ENCODE data around the gene CCDC7. TPM values are rescaled to one million over a fixed set of nuclear protein-coding genes. Genes with fewer than 3 reads are reported as not detected.

The CCDC7 gene
- total RNA-seq, 2 experiments from 2014 or later, result 9.8 to 12.3 TPM

DNA sequence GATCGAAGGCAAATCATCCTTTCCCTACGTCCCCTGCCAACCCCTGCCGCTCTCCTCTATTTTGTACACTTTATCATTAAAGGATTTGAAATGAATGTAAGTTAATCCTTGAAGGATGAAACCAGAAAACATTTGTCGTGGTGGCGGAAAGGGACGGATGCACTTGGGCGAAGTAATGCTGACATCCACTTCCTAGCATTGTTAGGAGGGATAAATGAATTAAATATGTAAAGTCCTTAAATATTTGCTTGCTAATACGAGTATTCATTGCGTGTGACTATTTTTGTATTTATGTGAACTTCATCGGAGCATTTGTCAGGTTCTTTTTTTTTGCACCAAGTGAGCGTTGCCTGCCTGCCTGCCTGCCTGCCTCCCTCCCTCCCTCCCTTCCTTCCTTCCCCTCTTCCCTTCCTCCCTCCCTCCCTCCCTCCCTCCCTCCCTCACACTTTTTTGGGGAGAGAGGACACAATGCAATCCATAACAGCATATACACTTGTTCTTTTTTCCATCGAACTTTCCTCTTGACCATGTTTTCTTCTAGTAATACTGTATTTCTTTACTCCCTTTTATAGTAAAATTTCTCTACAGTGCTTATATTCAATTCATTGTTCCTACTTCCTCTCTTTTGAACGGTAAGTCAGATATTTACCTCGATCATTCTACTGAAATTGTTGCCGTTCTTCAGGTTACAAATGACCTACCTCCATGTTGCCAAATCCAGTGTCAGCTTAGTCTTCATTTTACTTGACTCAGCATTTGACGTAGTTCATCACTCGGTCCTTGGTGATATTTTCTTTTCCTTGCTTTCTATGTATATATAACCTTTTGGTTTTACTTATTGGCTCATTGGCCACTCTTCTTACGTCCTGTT, 831 bp downstream of the CCDC7 start:
- no TSS peak for BruUV-seq (replicated peaks)
- POLR2A ChIA-PET, result interaction anchor here (0.6 to 2.4 kb wide), 2 partner anchors 69 to 608 kb away, joined by 5 to 17 read pairs; no protein-coding TSS in a partner anchor

GRCh38 chr10:32454148-32454547, 8.2 kb downstream of the CCDC7 start:
- no peaks in the 10 kb centered on the region for H3K79me2 ChIP-seq (ENCODE audit: insufficient read depth, low read depth, low read length)
- H3K36me3 ChIP-seq (ENCODE audit: insufficient read depth, low read length), result 0 out of 2 replicates have a peak, but pooled peaks cover 3% of the 10 kb centered on the region
- H3K4me2 ChIP-seq (ENCODE audit: low read length), result no peak overlapping the region
- H3K4me3 ChIP-seq (ENCODE audit: low read depth, low read length, poor library complexity, severe bottlenecking), result no peak overlapping the region
- no peak overlapping the region for H2AFZ ChIP-seq (ENCODE audit: low read length)
- BruUV-seq (replicated peaks), result no TSS peak
- intact Hi-C loops (cut with micrococcal nuclease; ENCODE audit: unreplicated experiment), result loop anchor here (10.0 kb wide), 1 partner anchor 471 kb away; no protein-coding TSS in a partner anchor
- no peaks in the 10 kb centered on the region for H3K4me1 ChIP-seq (ENCODE audit: insufficient read depth, low read length, poor library complexity, severe bottlenecking)
- H3K27ac ChIP-seq (ENCODE audit: low read depth, low read length, poor library complexity, severe bottlenecking), result no peak overlapping the region
- CTCF ChIA-PET (ENCODE audit: unreplicated experiment), result no interaction called here
- no peaks in the 10 kb centered on the region for H3K9me2 ChIP-seq (ENCODE audit: insufficient read depth, low read length)
- TF ChIP-seq CTCF (conservative IDR thresholded peaks at IDR 0.05; ENCODE audit: low read length) (no peak), EZH2phosphoT487 (IDR thresholded peaks at IDR 0.05; ENCODE audit: borderline replicate concordance, low read depth, low read length) (no peak)
- no peaks in the 10 kb centered on the region for H3K9me3 ChIP-seq (ENCODE audit: low read length)
- no peak for DNase-seq (ENCODE audit: low spot score)
- POLR2A ChIA-PET, result interaction anchor here (1.2 to 1.6 kb wide), 2 partner anchors 9 to 27 kb away, joined by 5 to 8 read pairs; partner anchors contain the start of gene CCDC7
- no peaks in the 10 kb centered on the region for H4K20me1 ChIP-seq (ENCODE audit: insufficient read depth, low read length)

More for the DNA sequence above, 831 bp downstream of the CCDC7 start:
- no peaks in the 10 kb centered on the region for H3K36me3 ChIP-seq (ENCODE audit: insufficient read depth, low read length)
- CTCF ChIA-PET (ENCODE audit: unreplicated experiment), result no interaction called here
- H4K20me1 ChIP-seq (ENCODE audit: insufficient read depth, low read length), result no peaks in the 10 kb centered on the region
- peak overlapping the region; percentile 97 for H2AFZ ChIP-seq (ENCODE audit: low read length)
- no peaks in the 10 kb centered on the region for H3K9me2 ChIP-seq (ENCODE audit: insufficient read depth, low read length)
- peaks cover 5% of the 10 kb centered on the region; the same call in 1 of the 2 replicates for H3K79me2 ChIP-seq (ENCODE audit: insufficient read depth, low read depth, low read length)
- peak overlapping the region; percentile 79 for H3K4me3 ChIP-seq (ENCODE audit: low read depth, low read length, poor library complexity, severe bottlenecking)
- peaks cover 8% of the 10 kb centered on the region for H3K4me1 ChIP-seq (ENCODE audit: insufficient read depth, low read length, poor library complexity, severe bottlenecking)
- TF ChIP-seq CTCF (conservative IDR thresholded peaks at IDR 0.05; ENCODE audit: low read length) (no peak), EZH2phosphoT487 (IDR thresholded peaks at IDR 0.05; ENCODE audit: borderline replicate concordance, low read depth, low read length) (no peak)
- peak; percentile 19 for DNase-seq (ENCODE audit: low spot score)
- H3K4me2 ChIP-seq (ENCODE audit: low read length), result peak overlapping the region; percentile 75
- intact Hi-C loops (cut with micrococcal nuclease; ENCODE audit: unreplicated experiment), result loop anchor here (1.0 to 5.0 kb wide), 5 partner anchors 68 to 561 kb away; partner anchors contain the start of gene ARHGAP12
- H3K27ac ChIP-seq (ENCODE audit: low read depth, low read length, poor library complexity, severe bottlenecking), result peak overlapping the region; percentile 66
- 0 out of 2 replicates have a peak, but pooled peaks cover 8% of the 10 kb centered on the region for H3K9me3 ChIP-seq (ENCODE audit: low read length)
